K562 (cell line): ENCODE results near the gene TAS1R3. TPM values are rescaled to one million over a fixed set of nuclear protein-coding genes. Genes with fewer than 3 reads are reported as not detected.
A peak's percentile ranks its signal among the peaks of the same experiment; 100 is the strongest.

ENCODE experiments used
- ATAC-seq: fragments of 200-7000 bp; cut with Tn5 transposase; 3 replicates; pipeline ENCODE4 v1.9.1; 2020; ENCODE audit warnings: moderate library complexity
- BruUV-seq: library from RNA; stranded (reverse); fragments of 400-500 nt; replicated peaks from 2 replicates; lab custom pipeline; 2021; lab: Mats Ljungman, UMichigan
- CTCF ChIA-PET: fragments of 300-600 bp; formaldehyde crosslinking; extraction: SDS; loops from one replicate; lab custom pipeline; 2021; ENCODE audit warnings: low intra/inter-chr PET ratio; lab: Yijun Ruan, JAX
- POLR2A ChIA-PET: fragments of 300-600, 350-650 bp; sonication (Branson Sonifier 250); formaldehyde crosslinking; extraction: SDS; loops from one replicate; lab custom pipeline; 2021; ENCODE audit warnings: antibody characterized with exemption, inconsistent platforms; lab: Yijun Ruan, JAX
- DNase-seq, 4 experiments: peaks; one replicate each; pipeline versions ENCODE4 v3.0.0 to v3.0.0-alpha.2; 2011 to 2018; ENCODE audit warnings: low spot score in 3 of 4, mixed read lengths in 3 of 4; ENCODE audit errors: extremely low read depth in 1 of 4
- FAIRE-seq: peaks from 2 replicates; lab custom pipeline; 2011; peaks lifted over from hg19 to GRCh38; lab: Jason Lieb, UNC
- H2AFZ ChIP-seq: 2 replicates; pipeline ENCODE4 v1.6.0; 2011; ENCODE audit warnings: low read depth, low read length, control low read depth, inconsistent platforms
- H3K27ac ChIP-seq: fragments of 200-600 bp; 3 replicates; pipeline ENCODE4 v1.8.0; 2011; ENCODE audit warnings: low read depth, mild to moderate bottlenecking, control low read depth, inconsistent platforms, low read length, moderate library complexity, mixed read lengths; ENCODE audit errors: extremely low read depth
- H3K27me3 ChIP-seq, 2 experiments: fragments of 300-600 bp in 1 of 2; 2 replicates in 1 of 2; 3 replicates in 1 of 2; pipeline versions ENCODE4 v1.6.0 to v1.8.0; 2011; ENCODE audit warnings: inconsistent platforms in 2 of 2, low read length in 2 of 2, mild to moderate bottlenecking in 1 of 2, mixed read lengths in 1 of 2, moderate library complexity in 1 of 2; ENCODE audit not compliant: control insufficient read depth in 2 of 2, insufficient read depth in 2 of 2
- H3K36me3 ChIP-seq: fragments of 300-600 bp; 3 replicates; pipeline ENCODE4 v1.8.0; 2011; ENCODE audit warnings: mild to moderate bottlenecking, low read length, inconsistent platforms; ENCODE audit not compliant: control insufficient read depth, insufficient read depth
- H3K4me1 ChIP-seq, 2 experiments: fragments of 200-600 bp in 1 of 2; replicated peaks in 1 of 2; 2 replicates in 1 of 2; 3 replicates in 1 of 2; pipeline versions ENCODE4 v1.5.1 to v1.8.0; 2011; ENCODE audit warnings: inconsistent platforms in 2 of 2, low read length in 2 of 2, mild to moderate bottlenecking in 1 of 2, mixed read lengths in 1 of 2, moderate library complexity in 1 of 2; ENCODE audit not compliant: control insufficient read depth in 2 of 2, insufficient read depth in 2 of 2
- H3K4me2 ChIP-seq: 2 replicates; pipeline ENCODE4 v1.6.1; 2011; ENCODE audit warnings: low read length, control low read depth, inconsistent platforms, mixed read lengths; ENCODE audit not compliant: insufficient read depth
- H3K4me3 ChIP-seq: fragments of 200-600 bp; sonication (generic), shearing (Covaris generic); 2 replicates; pipeline ENCODE4 v1.5.1; 2016; ENCODE audit warnings: control low read depth, inconsistent platforms
- H3K79me2 ChIP-seq: fragments of 200-600 bp; 3 replicates; pipeline ENCODE4 v1.8.0; 2011; ENCODE audit warnings: low read length, inconsistent platforms; ENCODE audit not compliant: control insufficient read depth, insufficient read depth
- H3K9ac ChIP-seq, 2 experiments: 2 replicates each; pipeline versions ENCODE4 v1.6.0 to v1.6.1; 2011; ENCODE audit warnings: low read depth in 2 of 2, low read length in 2 of 2, control low read depth in 1 of 2, inconsistent platforms in 1 of 2, mild to moderate bottlenecking in 1 of 2, mixed read lengths in 1 of 2; ENCODE audit not compliant: insufficient read depth in 1 of 2
- H3K9me1 ChIP-seq: one replicate; pipeline ENCODE4 v1.6.0; 2011; ENCODE audit warnings: inconsistent platforms, mild to moderate bottlenecking, low read length, moderate library complexity; ENCODE audit not compliant: control insufficient read depth, insufficient read depth
- H3K9me3 ChIP-seq: replicated peaks from 2 replicates; pipeline ENCODE4 v1.5.1; 2011; ENCODE audit warnings: low read depth, low read length, inconsistent platforms; ENCODE audit not compliant: control insufficient read depth, insufficient read depth
- H4K20me1 ChIP-seq: replicated peaks from 2 replicates; pipeline ENCODE4 v1.6.1; 2011; ENCODE audit warnings: low read length, inconsistent platforms, mixed read lengths; ENCODE audit not compliant: control insufficient read depth, insufficient read depth
- BRF1 ChIP-seq: IDR thresholded peaks from 3 replicates; pipeline ENCODE4 v1.6.1; 2011; ENCODE audit warnings: borderline replicate concordance, mild to moderate bottlenecking; ENCODE audit not compliant: insufficient read length; ENCODE audit errors: extremely low read depth
- CREB3 ChIP-seq: fragments of 450-650 bp; conservative IDR thresholded peaks from 2 replicates; pipeline ENCODE4 v1.6.1; 2016; ENCODE audit warnings: missing genetic modification characterization, low read depth, mild to moderate bottlenecking, missing compliant biosample characterization, moderate library complexity
- ESRRA ChIP-seq: fragments of 450-650 bp; IDR thresholded peaks from 2 replicates; pipeline ENCODE4 v1.6.1; 2014; ENCODE audit warnings: low read depth, mild to moderate bottlenecking, moderate library complexity, borderline replicate concordance
- IRF9 ChIP-seq: fragments of 450-650 bp; IDR thresholded peaks from 2 replicates; pipeline ENCODE4 v1.6.1; 2016; ENCODE audit warnings: missing biosample characterization, missing genetic modification characterization
- JUNB ChIP-seq: fragments of 450-650 bp; formaldehyde crosslinking; conservative IDR thresholded peaks from 2 replicates; pipeline ENCODE4 v1.4.0; 2020; ENCODE audit warnings: mild to moderate bottlenecking
- KAT7 ChIP-seq: sonication (generic); formaldehyde crosslinking; IDR thresholded peaks from 2 replicates; pipeline ENCODE4 v1.8.0; 2022; ENCODE audit warnings: missing genetic modification reagents, mild to moderate bottlenecking, borderline replicate concordance
- PHB ChIP-seq: fragments of 250-450 bp; sonication (Bioruptor Pico); IDR thresholded peaks from 2 replicates; pipeline ENCODE4 v1.5.0; 2021
- RHOXF2B ChIP-seq: fragments of 250-450 bp; sonication (Bioruptor Pico); conservative IDR thresholded peaks from 2 replicates; pipeline ENCODE4 v1.5.1; 2021
- SMAD1 ChIP-seq: fragments of 150-350 bp; IDR thresholded peaks from 2 replicates; pipeline ENCODE4 v1.6.1; 2014; ENCODE audit warnings: low read length, low read depth; ENCODE audit not compliant: partially characterized antibody
- ZC3H11A ChIP-seq: IDR thresholded peaks from 2 replicates; pipeline ENCODE4 v1.6.1; 2012; ENCODE audit warnings: low read depth, low read length, improper control_type of control experiment
- ZFP91 ChIP-seq: sonication (generic); formaldehyde crosslinking; IDR thresholded peaks from 2 replicates; pipeline ENCODE4 v1.8.0; 2022; ENCODE audit warnings: mild to moderate bottlenecking, missing genetic modification reagents
- ZNF592 ChIP-seq: fragments of 450-650 bp; IDR thresholded peaks from 2 replicates; pipeline ENCODE4 v1.6.1; 2017; ENCODE audit warnings: antibody characterized with exemption, mild to moderate bottlenecking
- ZSCAN32 ChIP-seq: fragments of 450-650 bp; formaldehyde crosslinking; IDR thresholded peaks from 2 replicates; pipeline ENCODE4 v1.4.0; 2020; ENCODE audit warnings: mild to moderate bottlenecking, moderate library complexity
- WGBS: fragments of 100-300 bp; shearing (Covaris generic); methylation state at CpG from one replicate; pipeline ENCODE4 v1.1.6; 2016; ENCODE audit warnings: low coverage, mixed read lengths; ENCODE audit not compliant: insufficient coverage; ENCODE audit errors: missing lambda C conversion rate; 5-methylcytosine and 5-hydroxymethylcytosine counted together
- in situ Hi-C: fragments of 300-500 bp; cut with MboI; formaldehyde crosslinking; loops from 4 replicates; pipeline ENCODE4 v1.15.0; 2018; ENCODE audit warnings: inconsistent platforms, mixed read lengths
- intact Hi-C: fragments of 100-400 bp; cut with micrococcal nuclease; formaldehyde crosslinking; loops from 2 replicates; pipeline ENCODE4 v1.14.2; 2022
- polyA plus RNA-seq, 8 experiments: library from polyadenylated mRNA; depleted of rRNA in 4 of 8; stranded (reverse) in 5 of 8; unstranded in 3 of 8; fragments of >200 nt; fragmentation: Nextera tagmentation in 2 of 8; fragmentation: Illumina TruSeq in 1 of 8; extraction: Ambion mirVana in 2 of 8; extraction: Trizol in 1 of 8; gene quantifications; 2 replicates each; pipeline versions ENCODE4 v1.2.1 to v1.2.3, GENCODE V29; 2011 to 2014; ENCODE audit warnings: inconsistent platforms in 1 of 8, missing spikeins in 1 of 8
- total RNA-seq, 7 experiments: library from RNA; depleted of rRNA in 6 of 7; stranded (reverse); fragments of >200 nt in 6 of 7; fragmentation: Illumina TruSeq in 2 of 7; extraction: Trizol in 2 of 7; gene quantifications; 2 replicates each; pipeline versions ENCODE4 v1.2.1 to v1.2.3, GENCODE V29; 2011 to 2021; ENCODE audit warnings: low replicate concordance in 1 of 7

TAS1R3 gene
- total and polyA plus RNA-seq, 9 of the 15 experiments (the other 6 are each of a cell fraction or from before 2014, with no cell fraction given) = 0.07 to 0.13 TPM; not detected in 7

- no peak for DNase-seq
- no peak for ATAC-seq
- no TSS peak for BruUV-seq
- ChIA-PET CTCF (interaction anchor here (0.6 kb wide), 1 partner anchor 296 kb away, joined by 3 read pairs; no protein-coding TSS in a partner anchor), POLR2A (interaction anchor here (0.6 kb wide), 1 partner anchor 9 kb away, joined by 3 read pairs; no protein-coding TSS in a partner anchor)
- no peak for FAIRE-seq
- Histone ChIP-seq H3K4me2 (no peak overlapping the region), H3K36me3 (peaks cover 17% of the 10 kb centered on the region; the same call in 1 of the 3 replicates), H3K9me1 (peaks cover 21% of the 10 kb centered on the region), H3K27ac (no peak overlapping the region), H3K4me3 (no peak overlapping the region), H3K9me3 (no peaks in the 10 kb centered on the region), H4K20me1 (peaks cover 11% of the 10 kb centered on the region; the same call in 1 of the 2 replicates), H3K9ac (peak overlapping the region in 1 of 2 experiments; percentile 26; a peak in 1 of 4 replicates), H3K27me3 (no peaks in the 10 kb centered on the region), H2AFZ (no peak overlapping the region), H3K4me1 (peaks cover 5 to 76% of the 10 kb centered on the region in 2 experiments; a peak in 3 of 5 replicates), H3K79me2 (no peaks in the 10 kb centered on the region)
- intact Hi-C loops (loop anchor here (10.0 kb wide), 1 partner anchor 313 kb away; the partner anchor contains the start of gene PERM1), in situ Hi-C loops (no loop called here)
- WGBS = 95% methylated on average over 26 of the region's 31 CpGs
- TF ChIP-seq ZNF592 (no peak), CREB3 (tag) (no peak), ZSCAN32 (no peak), RHOXF2B (no peak), ESRRA (no peak), ZC3H11A (no peak), JUNB (CRISPR knock-in tag) (no peak), KAT7 (CRISPR knock-in tag) (no peak), IRF9 (tag) (no peak), PHB (CRISPR knock-in tag) (no peak), ZFP91 (CRISPR knock-in tag) (no peak), SMAD1 (no peak), BRF1 (no peak)
Observed at GRCh38 chr1:1297802-1298424, 33.2 kb upstream of the TAS1R3 start.
